Common myeloid progenitor, CD34-positive (primary cell): ENCODE data around the gene RANBP3.
A peak's percentile ranks its signal among the peaks of the same experiment; 100 is the strongest.

Experiments used
- CTCF ChIA-PET: fragments of 350-600 bp; sonication (Branson Sonifier 250); formaldehyde crosslinking; loops from one replicate; lab custom pipeline; 2021; ENCODE audit warnings: antibody characterized with exemption; lab: Charles Lee
- POLR2A ChIA-PET: fragments of 350-600 bp; sonication (Branson Sonifier 250); formaldehyde crosslinking; loops from one replicate; lab custom pipeline; 2021; ENCODE audit warnings: antibody characterized with exemption; lab: Charles Lee
- DNase-seq, 3 donors: peaks; one replicate each; pipeline versions ENCODE4 v3.0.0 to v3.0.0-alpha.2; 2013
- H3K27ac ChIP-seq, 2 experiments: 1 replicate in 1 of 2; 2 replicates in 1 of 2; pipeline ENCODE4 v1.7.0; 2013; ENCODE audit warnings: inconsistent platforms in 2 of 2, low read length in 2 of 2, mild to moderate bottlenecking in 2 of 2, low read depth in 1 of 2, moderate library complexity in 1 of 2; ENCODE audit not compliant: severe bottlenecking in 2 of 2, insufficient read depth in 1 of 2, poor library complexity in 1 of 2
- H3K27me3 ChIP-seq, 5 experiments: replicated peaks in 2 of 5; 1 replicate in 3 of 5; 2 replicates in 2 of 5; pipeline versions ENCODE4 v1.6.1 to v1.7.0; 2013; ENCODE audit warnings: low read length in 4 of 5, mild to moderate bottlenecking in 2 of 5, moderate library complexity in 2 of 5, inconsistent platforms in 1 of 5; ENCODE audit not compliant: insufficient read depth in 5 of 5, control insufficient read depth in 4 of 5
- H3K36me3 ChIP-seq, 4 experiments: 1 replicate in 2 of 4; 2 replicates in 2 of 4; pipeline versions ENCODE4 v1.6.1 to v1.7.0; 2013; ENCODE audit warnings: low read length in 3 of 4, control low read depth in 1 of 4, mild to moderate bottlenecking in 1 of 4; ENCODE audit not compliant: control insufficient read depth in 4 of 4, insufficient read depth in 4 of 4
- H3K4me1 ChIP-seq, 4 experiments: 1 replicate in 3 of 4; 2 replicates in 1 of 4; pipeline versions ENCODE4 v1.6.1 to v1.7.1; 2013; ENCODE audit warnings: low read length in 3 of 4, mild to moderate bottlenecking in 3 of 4, control low read depth in 1 of 4, inconsistent platforms in 1 of 4, moderate library complexity in 1 of 4; ENCODE audit not compliant: control insufficient read depth in 4 of 4, insufficient read depth in 4 of 4; ENCODE audit errors: control extremely low read depth in 1 of 4
- H3K4me3 ChIP-seq, 7 experiments: 1 replicate in 4 of 7; 2 replicates in 3 of 7; pipeline versions ENCODE4 v1.5.1 to v1.7.0; 2013; ENCODE audit warnings: mild to moderate bottlenecking in 7 of 7, low read length in 6 of 7, moderate library complexity in 6 of 7, inconsistent platforms in 2 of 7, low read depth in 2 of 7, control low read depth in 1 of 7; ENCODE audit not compliant: insufficient read depth in 4 of 7, control insufficient read depth in 1 of 7; ENCODE audit errors: extremely low read depth in 1 of 7
- H3K9me3 ChIP-seq, 5 experiments: 1 replicate in 4 of 5; 2 replicates in 1 of 5; pipeline versions ENCODE4 v1.6.1 to v1.7.1; 2013; ENCODE audit warnings: low read length in 4 of 5, mild to moderate bottlenecking in 2 of 5, inconsistent platforms in 1 of 5, low read depth in 1 of 5, moderate library complexity in 1 of 5; ENCODE audit not compliant: control insufficient read depth in 4 of 5, insufficient read depth in 2 of 5; ENCODE audit errors: control extremely low read depth in 1 of 5
- whole genome bisulfite sequencing: methylation state at CpG from one replicate; pipeline ENCODE4 v1.1.5; 2013; ENCODE audit not compliant: insufficient coverage; 5-methylcytosine and 5-hydroxymethylcytosine counted together

The RANBP3 gene

GRCh38 chr19:5997371-5997770, 19.4 kb upstream of the RANBP3 start:
- POLR2A ChIA-PET = no interaction called here
- Histone ChIP-seq H3K9me3 (peaks cover 0 to 6% (median 3%) of the 10 kb centered on the region in 5 experiments), H3K27ac (no peak overlapping the region), H3K4me1 (peaks cover 0 to 11% (median 6%) of the 10 kb centered on the region in 4 experiments), H3K36me3 (peaks cover 3 to 67% (median 43%) of the 10 kb centered on the region in 4 experiments), H3K4me3 (no peak overlapping the region), H3K27me3 (no peaks in the 10 kb centered on the region)
- CTCF ChIA-PET = interaction anchor here (1.6 kb wide), 1 partner anchor 8 kb away, joined by 5 read pairs; no protein-coding TSS in a partner anchor
- 91% methylated on average over 17 of the region's 17 CpGs for WGBS
- DNase-seq = no peak

DNA sequence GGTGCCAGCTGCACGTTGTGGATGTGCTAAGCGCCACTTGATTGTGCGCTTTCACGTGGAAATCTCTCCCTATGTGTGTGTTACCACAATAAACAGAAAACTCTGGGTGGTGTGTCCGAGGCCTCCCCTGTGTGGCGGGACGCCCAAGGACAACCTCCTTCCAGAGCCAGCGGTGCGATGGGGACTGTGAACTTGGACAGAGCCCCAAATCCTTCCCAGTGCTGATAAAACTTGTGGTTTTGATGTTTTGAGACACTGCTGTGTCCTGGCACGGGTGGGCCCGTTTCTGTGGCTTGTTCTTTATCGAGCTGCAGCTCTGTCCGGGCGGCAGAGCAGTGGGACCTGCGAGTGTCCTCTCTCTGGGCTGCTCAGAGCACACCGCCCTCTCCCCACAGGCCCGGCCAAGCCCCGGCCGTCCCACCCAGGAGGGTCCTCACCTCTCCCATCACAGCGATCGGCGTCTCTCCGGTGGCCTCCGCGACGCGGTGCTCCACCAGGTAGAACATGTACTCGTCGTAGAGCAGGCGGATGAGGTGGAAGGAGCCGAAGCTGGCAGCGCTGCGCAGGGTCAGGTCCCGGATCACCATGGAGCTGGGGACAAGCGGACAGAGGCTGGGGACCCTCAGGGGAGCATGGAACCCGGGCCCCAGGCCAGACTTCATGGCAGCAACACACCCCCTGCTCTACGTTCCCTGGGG, 18.8 kb upstream of the RANBP3 start:
- Histone ChIP-seq H3K27ac (no peak overlapping the region), H3K4me3 (no peak overlapping the region), H3K36me3 (peaks cover 3 to 64% (median 41%) of the 10 kb centered on the region in 4 experiments), H3K27me3 (no peaks in the 10 kb centered on the region), H3K9me3 (peaks cover 0 to 6% (median 3%) of the 10 kb centered on the region in 5 experiments), H3K4me1 (peaks cover 0 to 11% (median 6%) of the 10 kb centered on the region in 4 experiments)
- ChIA-PET POLR2A (no interaction called here), CTCF (interaction anchor here (1.6 kb wide), 1 partner anchor 9 kb away, joined by 5 read pairs; no protein-coding TSS in a partner anchor)
- no peak for DNase-seq
- 95% methylated on average over 30 of the region's 37 CpGs for WGBS

- CTCF ChIA-PET = interaction anchor here (1.6 kb wide), 1 partner anchor 10 kb away, joined by 5 read pairs; no protein-coding TSS in a partner anchor
- DNase-seq = no peak
- 96% methylated on average over 26 of the region's 26 CpGs for WGBS
- H3K27me3 ChIP-seq = no peaks in the 10 kb centered on the region
- no peak overlapping the region for H3K4me3 ChIP-seq
- peaks cover 3 to 58% (median 37%) of the 10 kb centered on the region in 4 experiments for H3K36me3 ChIP-seq
- POLR2A ChIA-PET = no interaction called here
- H3K4me1 ChIP-seq = peaks cover 0 to 11% (median 6%) of the 10 kb centered on the region in 4 experiments
- no peak overlapping the region for H3K27ac ChIP-seq
- H3K9me3 ChIP-seq = peaks cover 0 to 6% (median 3%) of the 10 kb centered on the region in 5 experiments
Observed at GRCh38 chr19:5996102-5996501, 18.2 kb upstream of the RANBP3 start.

GRCh38 chr19:5995606-5996005, 17.7 kb upstream of the RANBP3 start:
- H3K4me3 ChIP-seq = no peak overlapping the region
- no peak overlapping the region for H3K27ac ChIP-seq
- POLR2A ChIA-PET = no interaction called here
- CTCF ChIA-PET = no interaction called here
- H3K36me3 ChIP-seq = peaks cover 0 to 54% (median 32%) of the 10 kb centered on the region in 4 experiments
- no peak for DNase-seq
- H3K9me3 ChIP-seq = peaks cover 0 to 3% (median 0%) of the 10 kb centered on the region in 5 experiments
- WGBS = 93% methylated on average over 14 of the region's 16 CpGs
- H3K27me3 ChIP-seq = no peaks in the 10 kb centered on the region
- H3K4me1 ChIP-seq = peaks cover 0 to 11% (median 6%) of the 10 kb centered on the region in 4 experiments

DNA sequence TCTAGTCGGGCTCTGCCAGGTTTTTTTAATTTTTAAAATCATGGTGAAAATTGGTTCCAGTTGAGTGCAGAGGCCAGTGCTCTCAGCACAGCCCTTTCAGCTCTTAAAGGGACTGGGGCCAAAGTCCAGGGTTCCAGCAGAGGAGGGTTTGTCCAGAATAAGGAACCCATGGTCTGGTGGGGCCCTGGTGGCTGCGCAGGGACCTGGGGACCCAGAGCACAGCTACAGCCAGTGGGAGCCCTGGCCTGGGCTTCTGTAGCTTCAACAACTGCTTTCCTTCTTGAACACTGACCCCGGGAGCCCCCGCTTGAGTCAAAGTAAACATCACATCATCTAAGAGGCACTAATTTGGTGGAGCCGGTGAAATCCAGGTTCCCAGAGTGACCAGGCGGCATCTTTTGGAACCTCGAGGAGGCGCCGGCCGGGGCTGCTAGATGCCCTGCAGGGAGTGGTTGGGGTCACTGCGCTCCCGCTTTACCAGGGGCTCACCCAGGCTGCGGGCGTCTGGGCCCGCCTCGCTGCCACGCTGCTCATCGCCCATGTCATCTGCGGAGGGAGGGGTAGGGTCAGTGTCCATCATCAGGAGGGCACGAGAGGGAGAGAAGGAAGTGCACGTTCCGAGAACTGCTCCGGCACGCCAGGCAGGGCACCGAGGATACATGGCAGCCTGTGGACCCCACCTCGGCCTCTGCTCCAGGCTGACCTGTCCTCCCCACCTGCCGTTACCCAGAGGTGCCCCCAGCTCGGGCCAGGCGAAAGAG, 16.6 kb upstream of the RANBP3 start:
- Histone ChIP-seq H3K4me3 (no peak overlapping the region), H3K36me3 (peaks cover 0 to 45% (median 25%) of the 10 kb centered on the region in 4 experiments), H3K4me1 (peaks cover 0 to 15% (median 6%) of the 10 kb centered on the region in 4 experiments), H3K27ac (no peak overlapping the region), H3K27me3 (no peaks in the 10 kb centered on the region), H3K9me3 (no peaks in the 10 kb centered on the region)
- ChIA-PET CTCF (interaction anchor here (0.6 to 2.3 kb wide), 4 partner anchors 11 to 188 kb away, joined by 3 to 7 read pairs (median 4); no protein-coding TSS in a partner anchor), POLR2A (no interaction called here)
- no peak for DNase-seq
- WGBS = 96% methylated on average over 26 of the region's 29 CpGs

- ChIA-PET CTCF (interaction anchor here (1.2 to 2.3 kb wide), 4 partner anchors 12 to 187 kb away, joined by 3 to 7 read pairs (median 4); no protein-coding TSS in a partner anchor), POLR2A (no interaction called here)
- Histone ChIP-seq H3K36me3 (peaks cover 0 to 40% (median 20%) of the 10 kb centered on the region in 4 experiments), H3K27ac (no peak overlapping the region), H3K4me3 (no peak overlapping the region), H3K27me3 (no peaks in the 10 kb centered on the region), H3K4me1 (peaks cover 0 to 15% (median 6%) of the 10 kb centered on the region in 4 experiments), H3K9me3 (no peaks in the 10 kb centered on the region)
- 64% methylated on average over 28 of the region's 30 CpGs for WGBS
- DNase-seq = peak in 1 of 3 donors; percentile 31
Observed at GRCh38 chr19:5993648-5994358, 15.9 kb upstream of the RANBP3 start.
